Endothelial cell of umbilical vein (primary cell): ENCODE measurements around the gene XPO5.

Source experiments
- CTCF ChIP-seq, 2 donors: IDR thresholded peaks; 1 replicate in 1 of 2; 2 replicates in 1 of 2; pipeline ENCODE4 v1.5.1; 2011; ENCODE audit warnings: low read length in 2 of 2, mild to moderate bottlenecking in 2 of 2, moderate library complexity in 2 of 2, control low read depth in 1 of 2, inconsistent platforms in 1 of 2, low read depth in 1 of 2; ENCODE audit not compliant: insufficient read depth in 1 of 2; ENCODE audit errors: extremely low read depth in 1 of 2
- POLR2A ChIP-seq: IDR thresholded peaks from 2 replicates; pipeline ENCODE4 v1.6.1; 2012; ENCODE audit warnings: low read depth, mild to moderate bottlenecking, control low read depth, low read length
- POLR2AphosphoS5 ChIP-seq: IDR thresholded peaks from 2 replicates; pipeline ENCODE4 v1.6.1; 2012; ENCODE audit warnings: low read depth, mild to moderate bottlenecking, control low read depth, low read length, moderate library complexity; ENCODE audit not compliant: insufficient read depth

GRCh38 chr6:43516367-43516696 lies 59.5 kb downstream of the XPO5 start:
- TF ChIP-seq POLR2A (no peak), CTCF (IDR thresholded peaks at IDR 0.05; ENCODE audit: extremely low read depth in 1 of 2, insufficient read depth in 1 of 2, low read depth in 1 of 2, low read length in 2 of 2) (no peak), POLR2AphosphoS5 (no peak)
